SK-N-SH (cell line): ENCODE measurements around the gene MSH5. TPM values are rescaled to one million over a fixed set of nuclear protein-coding genes. Genes with fewer than 3 reads are reported as not detected.
A peak's percentile ranks its signal among the peaks of the same experiment; 100 is the strongest.

Experiments
- CTCF ChIA-PET: fragments of 300-600, 350-600 bp; formaldehyde crosslinking; extraction: SDS; loops from one replicate; lab custom pipeline; 2021; lab: Yijun Ruan, JAX
- POLR2A ChIA-PET: fragments of 350-600 bp; sonication (Branson Sonifier 250); formaldehyde crosslinking; extraction: SDS; loops from one replicate; lab custom pipeline; 2020; ENCODE audit warnings: antibody characterized with exemption, inconsistent platforms; lab: Yijun Ruan, JAX
- DNase-seq: peaks from one replicate; pipeline ENCODE4 v3.0.0; 2012
- H2AFZ ChIP-seq: fragments of 200-600 bp; sonication (generic); 2 replicates; pipeline ENCODE4 v1.8.1; 2016; ENCODE audit warnings: antibody characterized with exemption, mild to moderate bottlenecking, low read depth
- H3F3A ChIP-seq: fragments of 200-600 bp; sonication (generic); replicated peaks from 2 replicates; pipeline ENCODE3; 2016; ENCODE audit warnings: antibody characterized with exemption, mild to moderate bottlenecking; ENCODE audit not compliant: insufficient read depth
- H3K27ac ChIP-seq, 2 experiments: fragments of 200-500 bp in 1 of 2; fragments of 200-600 bp in 1 of 2; sonication (Bioruptor generic) in 1 of 2; sonication (generic), shearing (Covaris generic) in 1 of 2; 2 replicates each; pipeline versions ENCODE4 v1.5.1 to v1.6.1; 2014 to 2016; ENCODE audit warnings: low read depth in 2 of 2, inconsistent platforms in 1 of 2, low read length in 1 of 2, mild to moderate bottlenecking in 1 of 2, mixed read lengths in 1 of 2
- H3K27me3 ChIP-seq: fragments of 200-600 bp; sonication (generic), shearing (Covaris generic); 2 replicates; pipeline ENCODE4 v1.6.1; 2016; ENCODE audit warnings: mixed run types; ENCODE audit not compliant: insufficient read depth
- H3K36me3 ChIP-seq, 2 experiments: fragments of 200-500 bp in 1 of 2; fragments of 200-600 bp in 1 of 2; sonication (Bioruptor generic) in 1 of 2; sonication (generic) in 1 of 2; replicated peaks in 1 of 2; 2 replicates each; pipeline versions ENCODE3 to v1.5.1; 2014 to 2016; ENCODE audit warnings: low read length in 1 of 2, mild to moderate bottlenecking in 1 of 2; ENCODE audit not compliant: insufficient read depth in 2 of 2, control insufficient read depth in 1 of 2
- H3K4me1 ChIP-seq, 2 experiments: fragments of 200-500 bp in 1 of 2; fragments of 200-600 bp in 1 of 2; sonication (Bioruptor generic) in 1 of 2; sonication (generic), shearing (Covaris generic) in 1 of 2; 2 replicates each; pipeline versions ENCODE4 v1.5.1 to v1.6.1; 2014 to 2016; ENCODE audit warnings: low read depth in 1 of 2, low read length in 1 of 2, mixed run types in 1 of 2; ENCODE audit not compliant: insufficient read depth in 2 of 2, control insufficient read depth in 1 of 2
- H3K4me2 ChIP-seq: fragments of 200-600 bp; sonication (generic), shearing (Covaris generic); 2 replicates; pipeline ENCODE4 v1.6.1; 2017; ENCODE audit warnings: mixed run types
- H3K4me3 ChIP-seq, 2 experiments: fragments of 200-500 bp in 1 of 2; fragments of 200-600 bp in 1 of 2; sonication (Bioruptor generic) in 1 of 2; sonication (generic), shearing (Covaris generic) in 1 of 2; 2 replicates each; pipeline versions ENCODE4 v1.5.1 to v1.8.1; 2014 to 2016; ENCODE audit warnings: low read depth in 2 of 2, inconsistent platforms in 1 of 2, low read length in 1 of 2, mild to moderate bottlenecking in 1 of 2, mixed read lengths in 1 of 2, moderate library complexity in 1 of 2
- H3K79me2 ChIP-seq: fragments of 200-600 bp; sonication (generic); 2 replicates; pipeline ENCODE4 v1.8.1; 2017; ENCODE audit warnings: mild to moderate bottlenecking; ENCODE audit not compliant: insufficient read depth
- H3K9ac ChIP-seq: fragments of 200-600 bp; sonication (generic); 2 replicates; pipeline ENCODE4 v1.6.1; 2017; ENCODE audit warnings: mixed run types
- H3K9me2 ChIP-seq: fragments of 200-600 bp; sonication (generic); 2 replicates; pipeline ENCODE4 v1.6.1; 2017; ENCODE audit warnings: mixed run types
- H3K9me3 ChIP-seq: fragments of 200-600 bp; sonication (generic); 2 replicates; pipeline ENCODE4 v1.6.1; 2017; ENCODE audit warnings: mixed run types, mild to moderate bottlenecking, moderate library complexity
- H4K20me1 ChIP-seq: fragments of 200-600 bp; sonication (generic); 2 replicates; pipeline ENCODE4 v1.6.1; 2017; ENCODE audit warnings: mild to moderate bottlenecking, mixed run types; ENCODE audit not compliant: insufficient read depth
- FOSL2 ChIP-seq: IDR thresholded peaks from 2 replicates; pipeline ENCODE4 v1.4.0; 2012; ENCODE audit warnings: low read depth, mild to moderate bottlenecking, moderate library complexity, borderline replicate concordance
- MXI1 ChIP-seq: IDR thresholded peaks from 2 replicates; pipeline ENCODE4 v1.6.1; 2012; ENCODE audit warnings: mild to moderate bottlenecking, low read depth, low read length, improper control_type of control experiment
- RCOR1 ChIP-seq: fragments of 150-350 bp; IDR thresholded peaks from 2 replicates; pipeline ENCODE4 v1.6.1; 2017; ENCODE audit warnings: antibody characterized with exemption, low read length
- RFX5 ChIP-seq: IDR thresholded peaks from 2 replicates; pipeline ENCODE4 v1.6.1; 2012; ENCODE audit warnings: mild to moderate bottlenecking, improper control_type of control experiment, low read length
- SMC3 ChIP-seq: IDR thresholded peaks from 2 replicates; pipeline ENCODE4 v1.6.1; 2012; ENCODE audit warnings: low read depth, low read length, improper control_type of control experiment
- TAF1 ChIP-seq: IDR thresholded peaks from 2 replicates; pipeline ENCODE4 v1.6.1; 2012; ENCODE audit warnings: low read depth, mild to moderate bottlenecking, low read length, moderate library complexity, borderline replicate concordance
- TCF12 ChIP-seq: IDR thresholded peaks from 2 replicates; pipeline ENCODE4 v1.4.0; 2012
- WGBS: methylation state at CpG from one replicate; pipeline ENCODE4 v1.1.6; 2017; ENCODE audit warnings: low lambda C conversion rate; 5-methylcytosine and 5-hydroxymethylcytosine counted together
- polyA plus RNA-seq, 3 experiments: library from polyadenylated mRNA; depleted of rRNA; stranded (reverse); fragments of >200 nt; gene quantifications; 2 replicates each; pipeline ENCODE4 v1.2.3, GENCODE V29; 2012

The MSH5 gene
- polyA plus RNA-seq, 1 of the 3 experiments (the other 2 are of a cell fraction) = 16.0 TPM

DNA sequence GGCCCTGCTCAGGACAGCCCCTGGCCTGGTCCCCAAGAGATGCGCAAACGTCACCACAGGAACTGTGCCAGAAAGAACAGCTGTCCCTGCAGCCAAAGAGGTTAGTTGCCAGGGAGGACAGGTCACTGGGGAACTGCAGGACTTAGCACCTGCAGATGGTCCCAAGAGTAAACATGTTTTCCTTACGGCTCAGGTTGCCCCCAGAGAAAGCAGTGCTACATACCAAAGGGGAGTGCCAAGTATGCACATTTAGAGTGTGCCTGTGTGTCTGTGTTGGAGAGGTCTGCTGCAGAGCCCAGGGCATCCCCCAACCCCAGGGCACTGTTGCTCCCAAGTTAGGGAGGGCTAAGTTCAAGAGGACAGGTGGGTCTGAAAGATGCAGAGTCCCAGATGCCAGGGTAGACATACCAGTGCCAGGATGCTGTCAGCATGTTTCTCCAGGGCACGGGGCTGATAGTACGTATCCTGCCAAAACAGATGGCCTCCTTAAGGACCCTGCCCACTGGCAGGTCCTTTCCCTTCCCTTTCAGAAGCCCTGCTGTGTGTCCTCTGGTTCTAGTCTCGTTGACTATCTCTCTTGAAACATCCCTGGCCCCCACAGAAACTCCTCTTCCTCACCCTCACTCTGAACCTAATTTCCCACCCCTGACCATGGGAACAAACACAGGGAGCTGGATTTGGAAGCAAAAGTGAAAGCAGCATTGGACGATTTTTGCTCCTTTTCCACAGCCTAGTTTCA lies 38.0 kb upstream of the MSH5 start:
- Histone ChIP-seq H3K27ac (peak overlapping the region; percentile 87 to 89; a peak in 3 of 4 replicates), H3K4me2 (peak overlapping the region; percentile 97), H3K27me3 (no peaks in the 10 kb centered on the region), H3K79me2 (peaks cover 36% of the 10 kb centered on the region), H3K9ac (peak overlapping the region; percentile 95), H4K20me1 (no peaks in the 10 kb centered on the region), H3K9me2 (no peaks in the 10 kb centered on the region), H2AFZ (peak overlapping the region; percentile 91), H3K4me3 (peak overlapping the region; percentile 81 to 98), H3K36me3 (peaks cover under 1 to 17% of the 10 kb centered on the region in 2 experiments), H3K9me3 (no peaks in the 10 kb centered on the region), H3K4me1 (peaks cover 0 to 15% of the 10 kb centered on the region in 2 experiments; a peak in 2 of 4 replicates)
- DNase-seq = peak; percentile 60
- ChIA-PET CTCF (interaction anchor here (0.7 to 1.7 kb wide), 3 partner anchors 11 to 125 kb away, joined by 3 to 5 read pairs (median 3); partner anchors contain the start of gene MSH5), POLR2A (interaction anchor here (1.1 to 1.8 kb wide), 3 partner anchors 7 to 128 kb away, joined by 3 to 7 read pairs (median 3); partner anchors contain the start of gene HSPA1B)
- 43% methylated on average over 6 of the region's 7 CpGs for WGBS
- TF ChIP-seq FOSL2 (no peak), RFX5 (no peak), TAF1 (no peak), TCF12 (no peak), RCOR1 (no peak), SMC3 (no peak)
- TF ChIP-seq, all 33 proteins: peak for 0
- peaks cover 12% of the 10 kb centered on the region for H3F3A ChIP-seq

DNA sequence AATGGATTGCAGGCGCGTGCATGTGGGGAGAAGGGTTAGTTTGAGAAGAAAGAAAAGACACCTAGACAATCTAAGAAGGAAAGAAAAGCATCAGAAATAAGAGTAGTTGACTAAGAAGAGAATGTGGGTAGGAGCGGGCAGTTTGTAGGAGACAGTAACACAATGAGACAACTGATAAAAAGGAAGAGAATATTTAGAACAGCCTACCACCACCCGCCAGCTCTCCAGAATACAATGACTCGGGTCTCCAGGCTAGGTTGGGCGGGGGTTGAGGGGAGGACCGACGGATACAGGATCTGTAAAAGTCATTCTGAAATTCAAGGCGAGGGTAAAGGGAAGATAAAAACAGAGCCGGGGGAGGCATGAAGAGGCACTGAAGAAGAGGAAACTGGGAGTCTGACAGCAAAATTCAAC lies 37.4 kb upstream of the MSH5 start:
- peak overlapping the region; percentile 81 to 98 for H3K4me3 ChIP-seq
- H3K4me2 ChIP-seq = peak overlapping the region; percentile 97
- TF ChIP-seq MXI1 = no peak
- peak overlapping the region; percentile 95 for H3K9ac ChIP-seq
- H3F3A ChIP-seq = peaks cover 12% of the 10 kb centered on the region
- H3K36me3 ChIP-seq = peaks cover 0 to 17% of the 10 kb centered on the region in 2 experiments
- no peaks in the 10 kb centered on the region for H3K9me2 ChIP-seq
- CTCF ChIA-PET = interaction anchor here (0.7 to 1.7 kb wide), 4 partner anchors 10 to 126 kb away, joined by 3 to 5 read pairs (median 4); partner anchors contain the start of gene MSH5
- H3K9me3 ChIP-seq = no peaks in the 10 kb centered on the region
- WGBS = 2% methylated on average over 10 of the region's 10 CpGs
- H3K27ac ChIP-seq = peak overlapping the region; percentile 87 to 89
- no peaks in the 10 kb centered on the region for H4K20me1 ChIP-seq
- POLR2A ChIA-PET = interaction anchor here (1.0 to 1.8 kb wide), 5 partner anchors 8 to 128 kb away, joined by 3 to 7 read pairs (median 4); partner anchors contain the start of genes HSPA1B and VARS1
- H3K79me2 ChIP-seq = peaks cover 36% of the 10 kb centered on the region
- no peaks in the 10 kb centered on the region for H3K27me3 ChIP-seq
- peak overlapping the region; percentile 91 for H2AFZ ChIP-seq
- peaks cover 0 to 15% of the 10 kb centered on the region in 2 experiments; a peak in 2 of 4 replicates for H3K4me1 ChIP-seq
- DNase-seq = no peak
